ENCODE results near the gene OR2V2.

OR2V2 gene

DNA sequence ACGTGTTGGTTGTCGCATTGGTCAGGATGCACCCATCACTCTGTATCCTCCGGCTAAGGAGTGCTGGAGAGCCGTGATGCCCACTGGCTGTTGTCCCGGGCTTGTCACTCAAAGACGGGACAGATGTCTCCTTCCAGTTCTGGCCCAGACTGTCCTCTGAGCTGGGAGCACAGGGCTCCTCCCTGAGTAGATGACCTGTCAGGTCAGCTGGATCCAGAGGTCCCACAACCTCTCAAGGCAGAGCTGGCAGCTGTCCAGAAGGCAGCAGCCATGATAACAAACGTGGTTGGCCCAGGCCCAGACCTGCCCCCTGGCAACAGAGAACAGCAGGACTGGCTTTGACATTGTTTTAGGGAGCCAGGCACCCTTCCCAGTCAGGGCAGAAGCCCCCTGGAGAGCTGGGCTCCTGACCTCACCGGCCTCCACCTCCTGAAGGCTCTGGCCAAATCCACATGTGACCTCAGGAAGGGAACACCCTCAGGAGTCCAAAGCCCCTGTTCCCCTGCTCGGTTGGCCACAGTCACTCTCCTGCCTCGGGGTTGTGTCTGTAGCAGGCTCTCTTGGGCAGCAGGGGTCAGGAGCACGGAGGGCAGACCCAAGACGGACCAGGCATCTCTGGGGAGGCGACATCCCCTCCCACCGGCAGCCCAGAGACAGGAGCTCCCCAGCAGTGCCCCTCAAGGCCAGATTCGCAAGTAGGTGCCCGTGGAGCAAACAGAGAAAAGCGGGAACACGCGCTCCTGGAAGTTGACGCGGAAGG, 47.3 kb downstream of the OR2V2 start:
- no peak overlapping the region for H3K27ac Mint-ChIP-seq
- no peaks in the 10 kb centered on the region for H3K9me3 Mint-ChIP-seq (ENCODE audit: low read depth)
- no peaks in the 10 kb centered on the region for H3K27me3 Mint-ChIP-seq
- H3K4me3 Mint-ChIP-seq, result no peak overlapping the region
- H3K36me3 Mint-ChIP-seq, result no peaks in the 10 kb centered on the region
- peaks cover 16% of the 10 kb centered on the region for H3K4me1 Mint-ChIP-seq (ENCODE audit: low read depth)

DNA sequence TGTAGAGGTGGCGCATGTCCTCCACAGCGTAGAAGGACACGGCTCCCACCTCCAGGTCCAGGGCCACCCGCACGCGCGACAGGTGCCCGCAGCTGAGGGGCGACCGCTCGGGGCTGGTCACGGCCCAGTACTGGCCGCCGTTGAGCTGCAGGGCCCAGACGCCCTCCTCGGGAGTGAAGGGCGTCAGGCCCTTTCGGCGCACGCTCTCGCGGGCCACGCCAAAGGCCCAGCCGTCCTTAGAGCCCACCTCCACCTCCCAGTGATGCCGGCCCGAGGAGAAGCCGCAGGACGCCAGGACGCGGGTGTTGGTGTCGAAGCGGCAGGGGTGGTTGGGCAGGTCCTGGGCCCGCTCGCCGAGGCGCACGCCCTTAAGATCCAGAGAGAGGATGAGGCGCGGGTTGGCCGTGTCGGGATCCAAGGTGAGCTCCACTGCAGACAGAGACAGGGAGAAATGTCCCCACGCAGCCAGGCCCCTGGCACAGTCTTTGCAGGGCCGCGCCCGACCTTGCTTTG, 47.9 kb downstream of the OR2V2 start:
- Mint-ChIP-seq H3K9me3 (ENCODE audit: low read depth) (no peaks in the 10 kb centered on the region), H3K36me3 (no peaks in the 10 kb centered on the region), H3K4me1 (ENCODE audit: low read depth) (peaks cover 14% of the 10 kb centered on the region), H3K27ac (no peak overlapping the region), H3K27me3 (no peaks in the 10 kb centered on the region), H3K4me3 (no peak overlapping the region)

DNA sequence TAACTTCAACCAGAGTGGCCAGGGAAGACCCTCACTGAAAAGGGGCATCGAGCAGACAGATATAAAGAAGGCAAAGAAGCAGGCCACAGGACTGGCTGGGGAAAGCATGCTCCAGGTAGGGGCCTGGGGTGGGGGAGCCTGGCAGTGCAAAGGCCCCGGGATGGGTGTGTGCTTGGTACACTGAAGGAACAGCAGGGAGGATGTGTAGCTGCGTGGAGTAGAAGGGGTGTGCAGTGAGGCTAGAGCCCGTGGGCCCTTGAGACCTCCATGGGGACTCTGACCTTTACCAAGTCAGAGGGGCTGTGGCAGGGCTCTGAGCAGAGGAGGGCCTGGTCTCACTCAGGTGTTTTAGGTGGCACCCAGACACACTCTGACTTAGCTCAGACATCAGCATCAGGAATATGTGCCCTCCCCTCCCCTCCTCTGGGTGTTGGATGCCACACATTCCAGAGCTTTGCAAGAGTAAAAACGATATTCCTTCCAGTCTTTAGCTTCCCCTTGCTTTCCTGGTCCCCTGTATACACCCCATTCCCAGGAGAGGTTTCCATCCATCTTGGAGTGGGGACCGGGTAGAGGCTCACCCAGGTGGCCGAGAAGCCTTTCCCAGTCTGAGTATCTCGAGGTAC, 50.1 kb downstream of the OR2V2 start:
- Mint-ChIP-seq H3K9me3 (ENCODE audit: low read depth) (no peaks in the 10 kb centered on the region), H3K36me3 (no peaks in the 10 kb centered on the region), H3K4me1 (ENCODE audit: low read depth) (peaks cover 6% of the 10 kb centered on the region), H3K4me3 (no peak overlapping the region), H3K27ac (no peak overlapping the region), H3K27me3 (no peaks in the 10 kb centered on the region)

DNA sequence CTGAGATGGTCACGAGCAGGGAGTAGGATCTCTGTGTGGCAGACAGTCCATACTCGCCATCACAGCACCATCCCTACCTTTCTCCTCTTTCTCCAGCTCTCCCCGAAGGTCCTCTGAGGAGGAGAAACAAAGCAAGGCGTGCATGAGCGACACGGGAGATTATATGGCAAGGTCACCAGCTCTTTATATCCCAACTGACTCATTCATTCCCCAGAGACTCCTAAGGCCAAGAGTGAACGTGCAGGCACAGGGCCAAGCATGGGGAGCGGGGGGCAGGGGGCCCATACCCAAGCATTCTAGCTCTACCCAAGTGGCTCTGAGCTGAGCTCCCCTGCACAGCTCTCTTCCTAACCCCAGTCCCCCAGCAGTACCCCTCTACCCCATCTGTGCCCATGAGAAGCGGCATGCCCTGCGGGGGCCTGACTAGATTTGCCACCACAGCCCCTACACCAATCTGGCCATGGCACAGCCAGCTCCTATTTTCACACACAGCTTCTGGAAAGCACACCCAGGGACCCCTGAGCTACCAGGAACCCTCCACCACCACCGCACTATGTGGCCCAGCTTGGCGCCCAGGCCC, 50.8 kb downstream of the OR2V2 start:
- Mint-ChIP-seq H3K4me1 (ENCODE audit: low read depth) (no peaks in the 10 kb centered on the region), H3K27ac (no peak overlapping the region), H3K27me3 (no peaks in the 10 kb centered on the region), H3K36me3 (no peaks in the 10 kb centered on the region), H3K9me3 (ENCODE audit: low read depth) (no peaks in the 10 kb centered on the region), H3K4me3 (no peak overlapping the region)

DNA sequence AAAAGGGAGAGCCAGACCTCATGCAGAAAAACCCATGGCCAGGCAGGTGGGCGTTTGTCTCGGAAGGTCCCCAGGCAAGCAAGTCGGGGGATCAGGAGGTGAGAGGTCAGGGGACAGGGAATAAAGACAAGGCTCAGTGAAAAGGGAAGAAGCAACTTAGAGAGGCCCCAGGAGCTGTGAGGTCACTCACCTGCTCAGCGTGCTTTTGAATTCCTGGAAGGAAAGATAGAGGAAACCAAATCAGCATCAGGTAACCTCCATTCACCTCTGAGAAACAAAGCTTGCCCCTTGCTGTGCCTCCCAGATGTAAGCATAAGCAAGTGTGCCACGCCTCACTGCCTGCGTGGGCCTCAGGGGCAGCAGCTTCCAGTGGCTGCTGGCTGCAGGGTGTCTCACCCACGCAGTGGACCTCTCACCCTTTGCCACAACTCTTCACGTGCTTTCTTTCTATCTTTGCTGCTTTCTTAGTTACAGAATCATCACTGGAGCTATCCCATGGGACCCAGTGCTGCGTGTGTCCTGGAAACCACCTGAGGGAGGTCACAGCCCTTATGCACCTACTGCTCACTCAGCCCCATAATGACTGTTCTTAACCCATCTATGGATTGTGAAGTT, 51.6 kb downstream of the OR2V2 start:
- Mint-ChIP-seq H3K27ac (no peak overlapping the region), H3K36me3 (no peaks in the 10 kb centered on the region), H3K27me3 (no peaks in the 10 kb centered on the region), H3K9me3 (ENCODE audit: low read depth) (no peaks in the 10 kb centered on the region), H3K4me3 (no peak overlapping the region), H3K4me1 (ENCODE audit: low read depth) (peaks cover under 1% of the 10 kb centered on the region)

DNA sequence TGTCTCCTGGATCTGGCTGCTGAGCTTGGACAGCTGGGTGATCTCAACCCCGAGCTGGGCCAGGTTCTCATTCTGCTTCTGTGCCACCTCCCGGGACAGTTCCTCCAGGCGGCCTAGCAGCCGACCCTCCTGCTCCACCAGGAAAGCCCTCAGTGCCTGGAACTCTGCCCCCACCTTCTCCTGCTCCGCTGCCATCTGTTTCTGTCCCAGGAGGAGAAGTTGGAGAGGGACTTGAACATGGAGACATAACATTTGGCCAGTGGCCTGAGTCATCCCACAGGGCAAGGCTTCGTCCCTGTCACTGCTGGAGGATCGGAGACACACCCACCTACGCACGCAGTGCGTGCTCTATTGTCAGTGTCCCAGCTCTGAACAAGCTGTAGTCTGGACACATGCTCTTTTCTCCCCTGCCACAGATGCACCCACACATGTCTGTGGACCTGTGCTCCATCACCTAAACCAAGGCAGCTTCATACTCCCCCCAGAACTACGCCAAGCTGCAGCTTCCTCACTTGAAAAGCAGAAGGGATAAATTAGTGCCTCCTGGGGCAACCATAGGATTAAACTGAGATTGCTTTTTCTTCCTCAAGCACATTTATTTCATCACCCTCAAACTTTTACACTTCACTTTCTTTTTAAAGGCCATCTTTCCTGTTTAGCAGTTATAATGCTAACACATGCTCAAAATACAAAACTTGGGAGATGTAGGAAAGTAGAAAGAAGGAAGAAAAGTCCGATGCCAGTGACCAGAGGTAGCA, 52.7 kb downstream of the OR2V2 start:
- Mint-ChIP-seq H3K27ac (no peak overlapping the region), H3K4me1 (ENCODE audit: low read depth) (peaks cover 3% of the 10 kb centered on the region), H3K4me3 (no peak overlapping the region), H3K9me3 (ENCODE audit: low read depth) (no peaks in the 10 kb centered on the region), H3K27me3 (no peaks in the 10 kb centered on the region), H3K36me3 (no peaks in the 10 kb centered on the region)

DNA sequence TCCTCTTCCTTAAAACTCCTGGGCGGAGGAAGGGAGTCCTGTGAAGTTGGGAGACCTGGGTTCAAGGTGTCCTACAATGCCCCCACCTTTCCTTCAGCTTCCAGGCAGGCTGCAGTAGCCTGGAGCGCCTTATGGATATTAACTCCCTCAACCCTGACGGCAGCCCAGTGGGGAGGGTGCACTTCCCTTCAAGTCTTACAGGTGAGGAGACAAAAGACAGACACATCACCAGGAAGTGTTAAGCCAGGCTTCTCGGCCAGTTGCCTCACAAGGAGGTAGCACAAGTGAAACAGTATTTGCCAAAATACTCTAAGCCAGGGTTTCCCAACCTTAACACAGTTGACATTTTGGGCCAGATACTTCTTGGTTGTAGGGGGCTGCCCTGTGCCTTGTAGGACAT, 53.4 kb downstream of the OR2V2 start:
- Mint-ChIP-seq H3K9me3 (ENCODE audit: low read depth) (no peaks in the 10 kb centered on the region), H3K36me3 (no peaks in the 10 kb centered on the region), H3K27me3 (no peaks in the 10 kb centered on the region), H3K27ac (no peak overlapping the region), H3K4me3 (no peak overlapping the region), H3K4me1 (ENCODE audit: low read depth) (peaks cover 7% of the 10 kb centered on the region)

DNA sequence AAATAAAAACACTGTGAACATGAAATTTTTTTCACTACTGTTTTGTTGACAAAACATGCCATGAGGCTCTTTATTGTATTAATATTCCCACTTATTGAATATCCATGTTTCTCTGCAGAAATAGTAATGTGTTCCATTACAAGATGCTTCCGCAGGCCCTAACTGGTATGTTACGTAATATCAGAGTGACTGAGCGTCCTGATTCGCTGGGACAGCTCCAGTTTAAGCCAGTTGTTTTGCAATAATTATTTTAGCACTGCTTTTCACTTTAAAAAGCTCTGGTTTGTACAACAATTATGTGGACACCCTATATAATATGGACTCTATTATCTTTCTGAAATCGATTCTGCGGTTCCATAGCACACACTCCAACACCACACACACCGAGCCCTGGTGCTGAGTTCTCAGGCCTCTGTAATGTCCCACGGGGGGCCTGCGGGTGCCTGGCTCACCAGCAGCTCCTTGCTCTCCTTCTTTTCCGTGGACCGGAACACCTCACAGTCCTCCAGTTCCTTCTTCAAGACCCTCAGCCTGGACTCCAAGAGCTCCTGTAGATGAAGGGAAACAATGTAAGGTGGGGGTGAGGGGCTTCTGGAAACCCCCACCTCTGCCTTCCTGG, 55.8 kb downstream of the OR2V2 start:
- Mint-ChIP-seq H3K4me1 (ENCODE audit: low read depth) (peaks cover 26% of the 10 kb centered on the region), H3K27me3 (no peaks in the 10 kb centered on the region), H3K9me3 (ENCODE audit: low read depth) (no peaks in the 10 kb centered on the region), H3K4me3 (peak overlapping the region; percentile 86), H3K27ac (no peak overlapping the region), H3K36me3 (no peaks in the 10 kb centered on the region)

DNA sequence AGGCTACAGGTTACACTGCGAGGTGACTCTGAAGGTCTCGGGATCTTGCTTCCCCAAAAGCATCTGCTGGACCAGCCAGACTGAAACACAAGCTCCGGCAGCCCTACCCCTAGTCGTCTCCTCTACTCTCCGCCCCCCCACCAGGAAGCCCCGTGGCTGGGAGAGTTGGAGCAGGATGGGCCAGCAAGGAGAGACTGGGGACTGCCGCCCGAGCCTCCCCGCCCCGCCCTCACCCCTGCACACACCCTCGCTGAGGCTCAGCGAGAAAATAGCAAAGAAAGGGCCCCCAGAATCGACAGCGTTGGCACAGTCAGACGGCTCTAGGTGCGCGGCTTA, 56.4 kb downstream of the OR2V2 start:
- Mint-ChIP-seq H3K9me3 (ENCODE audit: low read depth) (no peaks in the 10 kb centered on the region), H3K27ac (no peak overlapping the region), H3K4me1 (ENCODE audit: low read depth) (peaks cover 26% of the 10 kb centered on the region), H3K27me3 (no peaks in the 10 kb centered on the region), H3K36me3 (no peaks in the 10 kb centered on the region), H3K4me3 (peak overlapping the region; percentile 86)

DNA sequence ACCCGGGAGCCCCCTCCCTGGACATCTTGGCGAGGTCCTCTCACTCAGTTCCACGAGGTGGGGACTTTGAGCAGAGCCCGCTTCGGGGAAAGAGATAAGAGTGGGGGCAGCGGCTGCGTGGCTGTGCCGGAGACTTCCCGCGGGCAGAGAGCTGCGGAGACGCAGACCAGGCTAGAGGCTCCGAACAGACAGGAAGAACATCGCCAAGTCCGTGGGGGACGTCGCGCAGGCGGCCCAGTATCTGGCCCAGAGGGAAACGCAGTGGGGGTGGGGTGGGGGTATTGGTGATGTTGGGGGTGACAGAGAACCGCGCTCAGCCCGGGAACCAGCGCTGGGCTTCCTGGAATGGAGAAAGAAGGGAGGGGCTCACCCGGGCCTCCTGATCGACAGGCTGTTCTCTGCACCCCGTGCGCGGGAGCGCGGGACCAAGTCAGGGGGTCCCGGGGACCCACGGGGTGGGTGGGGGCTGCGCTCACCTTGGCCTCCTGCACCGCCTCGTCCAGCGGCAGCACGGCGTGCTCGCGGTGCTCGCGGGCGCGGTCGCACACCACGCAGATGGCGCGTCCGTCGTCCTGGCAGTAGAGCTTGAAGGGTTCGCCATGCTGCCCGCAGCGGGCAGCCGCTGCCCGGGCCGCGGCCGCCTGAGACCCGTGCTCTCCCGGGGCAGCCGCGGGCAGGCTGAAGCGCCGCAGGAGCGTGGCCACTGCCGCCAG, 56.9 kb downstream of the OR2V2 start:
- no peak overlapping the region for H3K27ac Mint-ChIP-seq
- H3K9me3 Mint-ChIP-seq (ENCODE audit: low read depth), result no peaks in the 10 kb centered on the region
- peak overlapping the region; percentile 86 for H3K4me3 Mint-ChIP-seq
- peaks cover 26% of the 10 kb centered on the region for H3K4me1 Mint-ChIP-seq (ENCODE audit: low read depth)
- no peaks in the 10 kb centered on the region for H3K27me3 Mint-ChIP-seq
- H3K36me3 Mint-ChIP-seq, result no peaks in the 10 kb centered on the region

DNA sequence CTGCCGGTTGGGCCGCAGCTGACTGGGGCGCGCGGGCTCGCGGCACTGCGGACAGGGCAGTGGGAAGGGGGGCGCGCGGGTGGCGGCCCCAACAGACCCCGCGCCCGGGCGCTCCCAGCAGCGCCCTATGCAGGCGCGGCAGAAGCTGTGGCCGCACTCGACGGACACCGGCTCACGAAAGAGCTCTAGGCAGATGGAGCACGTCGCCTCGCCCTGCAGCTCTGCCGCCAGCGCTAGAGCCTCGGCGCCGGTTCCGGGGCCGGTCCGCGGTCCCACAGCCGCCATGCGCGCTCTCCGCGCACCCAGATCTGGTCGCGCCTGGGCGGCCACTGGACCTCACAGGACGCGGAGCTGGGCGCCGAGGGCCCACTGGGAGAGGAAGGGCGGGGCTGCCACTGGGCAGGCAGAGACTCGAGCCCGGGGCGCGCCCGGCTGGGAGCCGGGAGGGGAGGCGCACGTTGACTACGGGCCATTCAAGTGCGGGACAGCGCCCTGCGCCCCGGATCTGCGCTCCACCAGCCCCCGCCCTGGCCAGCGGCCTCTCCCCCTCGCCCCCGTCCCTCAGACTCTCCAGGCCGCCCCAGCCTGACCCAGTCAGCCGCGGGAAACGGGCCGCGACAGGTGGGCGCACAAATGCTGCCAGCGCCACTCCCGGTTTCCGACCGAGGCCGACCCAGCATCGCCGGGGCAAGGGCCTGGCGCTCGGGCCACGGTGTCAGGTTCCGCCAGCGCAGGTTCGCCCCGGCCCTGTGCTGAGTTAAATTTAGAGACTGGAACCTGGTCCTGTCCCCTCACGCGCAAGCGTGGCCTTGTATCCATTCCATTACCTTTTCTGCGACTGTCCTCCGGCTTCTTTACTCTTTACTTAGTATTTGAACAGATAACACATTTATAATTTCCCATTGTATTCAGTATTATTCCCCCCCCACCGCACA, 57.7 kb downstream of the OR2V2 start, which contains the start of gene TRIM7:
TSS of gene TRIM7 (minus strand) at position 371 of the 935 bp plus-strand sequence. CDS start at position 285, 86 bp downstream.
- Mint-ChIP-seq H3K4me1 (ENCODE audit: low read depth) (peaks cover 26% of the 10 kb centered on the region), H3K27ac (peak within 1 kb of the TSS; percentile 61), H3K9me3 (ENCODE audit: low read depth) (no peaks in the 10 kb centered on the region), H3K27me3 (no peaks in the 10 kb centered on the region), H3K4me3 (peak within 1 kb of the TSS; percentile 91), H3K36me3 (no peaks in the 10 kb centered on the region)

DNA sequence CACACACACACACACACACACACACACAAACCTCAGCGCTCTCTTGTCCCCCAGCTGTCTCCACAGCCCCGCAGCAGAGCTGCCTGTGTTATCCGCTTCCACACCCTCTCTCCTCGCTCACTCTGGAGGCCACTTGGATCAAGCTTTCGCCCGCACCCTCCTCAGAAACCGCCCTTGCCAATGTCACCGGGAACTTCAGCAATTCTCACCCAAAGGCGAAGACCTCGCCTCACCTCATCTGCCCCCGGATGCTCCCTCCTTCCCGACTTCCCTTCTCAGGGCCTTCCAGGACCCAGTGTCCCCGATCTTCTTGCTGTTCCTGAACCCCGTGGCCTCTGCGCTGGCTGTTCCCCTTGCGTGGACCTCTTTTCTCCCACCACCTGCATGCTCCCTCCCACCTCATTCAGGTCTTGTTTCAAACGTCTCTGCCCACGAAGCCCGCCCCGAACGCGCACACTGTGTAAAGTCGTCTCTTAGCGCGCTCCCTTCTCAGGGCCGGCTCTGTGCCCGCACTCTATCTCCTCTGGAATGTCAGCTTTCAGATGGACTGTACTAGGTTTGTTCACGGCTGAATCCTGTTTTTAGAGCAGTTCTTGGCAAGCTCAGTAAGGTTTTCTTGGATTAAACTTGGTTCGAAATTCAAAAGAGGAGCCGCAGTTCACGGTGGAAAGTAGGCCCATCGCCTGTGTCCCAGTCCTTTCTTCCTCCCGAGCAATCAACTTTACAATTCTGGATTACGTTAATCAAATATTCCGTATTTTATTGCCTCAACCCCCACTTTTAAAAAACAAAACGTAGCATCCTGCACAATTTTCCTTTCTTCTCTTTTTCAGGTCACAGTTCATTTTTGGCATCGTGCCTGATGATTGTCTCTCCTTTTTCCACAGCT, 58.6 kb downstream of the OR2V2 start:
- H3K4me3 Mint-ChIP-seq, result peak overlapping the region; percentile 91
- H3K27me3 Mint-ChIP-seq, result no peaks in the 10 kb centered on the region
- H3K9me3 Mint-ChIP-seq (ENCODE audit: low read depth), result no peaks in the 10 kb centered on the region
- H3K27ac Mint-ChIP-seq, result peak overlapping the region; percentile 96
- no peaks in the 10 kb centered on the region for H3K36me3 Mint-ChIP-seq
- H3K4me1 Mint-ChIP-seq (ENCODE audit: low read depth), result peaks cover 28% of the 10 kb centered on the region

All from activated naive CD8-positive, alpha-beta T cell (primary cell).